Cardiac muscle cell (in vitro differentiated cells and primary cell): ENCODE measurements around the gene TCEAL9. TPM values are rescaled to one million over a fixed set of nuclear protein-coding genes. Genes with fewer than 3 reads are reported as not detected.
A peak's percentile ranks its signal among the peaks of the same experiment; 100 is the strongest.

Experiments used
- DNase-seq, 2 donors: peaks; one replicate each; pipeline versions ENCODE4 v3.0.0 to v3.0.0-alpha.2; 2010 to 2017; ENCODE audit warnings: low read depth in 1 of 2, low spot score in 1 of 2
- H3K27ac ChIP-seq: fragments of 200-600 bp; sonication (generic); 2 replicates; pipeline ENCODE4 v1.5.1; 2016
- H3K27me3 ChIP-seq: fragments of 200-600 bp; sonication (generic); 2 replicates; pipeline ENCODE4 v1.6.0; 2016; ENCODE audit warnings: control low read depth
- H3K36me3 ChIP-seq: fragments of 200-600 bp; sonication (generic); 2 replicates; pipeline ENCODE4 v1.5.1; 2016; ENCODE audit warnings: control low read depth
- H3K4me1 ChIP-seq: fragments of 200-600 bp; sonication (generic); 2 replicates; pipeline ENCODE4 v1.8.1; 2017; ENCODE audit warnings: low read depth, mild to moderate bottlenecking, mixed run types
- H3K4me3 ChIP-seq: fragments of 200-600 bp; sonication (generic); 2 replicates; pipeline ENCODE4 v1.5.1; 2016; ENCODE audit warnings: mild to moderate bottlenecking
- H3K9me3 ChIP-seq: fragments of 200-600 bp; sonication (generic); 2 replicates; pipeline ENCODE4 v1.5.1; 2017; ENCODE audit warnings: low read depth, mild to moderate bottlenecking, control low read depth
- CTCF ChIP-seq: IDR thresholded peaks from 2 replicates; pipeline ENCODE4 v1.5.1; 2012; ENCODE audit warnings: low read depth, mild to moderate bottlenecking, low read length
- polyA plus RNA-seq: library from polyadenylated mRNA; unstranded; fragments of >200 nt; fragmentation: Nextera tagmentation; extraction: Ambion mirVana; gene quantifications from 2 replicates; pipeline ENCODE4 v1.2.1, GENCODE V29; 2016
- total RNA-seq: library from RNA; depleted of rRNA; stranded (reverse); fragments of >200 nt; gene quantifications from 2 replicates; pipeline ENCODE4 v1.2.3, GENCODE V29; 2016

The TCEAL9 gene
- total and polyA plus RNA-seq, 2 experiments from 2014 or later: 171 to 422 TPM

GRCh38 chrX:103399744-103400143 lies 43.4 kb downstream of the TCEAL9 start:
- H3K36me3 ChIP-seq: no peaks in the 10 kb centered on the region
- H3K4me3 ChIP-seq: no peak overlapping the region
- peaks cover 3% of the 10 kb centered on the region for H3K4me1 ChIP-seq
- H3K27ac ChIP-seq: no peak overlapping the region
- DNase-seq: no peak
- no peak for TF ChIP-seq CTCF
- peaks cover 32% of the 10 kb centered on the region for H3K27me3 ChIP-seq
- H3K9me3 ChIP-seq: no peaks in the 10 kb centered on the region

- peaks cover 7% of the 10 kb centered on the region for H3K4me1 ChIP-seq
- H3K9me3 ChIP-seq: no peaks in the 10 kb centered on the region
- no peaks in the 10 kb centered on the region for H3K36me3 ChIP-seq
- no peak for DNase-seq
- H3K4me3 ChIP-seq: no peak overlapping the region
- no peak for TF ChIP-seq CTCF
- peaks cover 32% of the 10 kb centered on the region for H3K27me3 ChIP-seq
- no peak overlapping the region for H3K27ac ChIP-seq
These were observed 44.6 kb downstream of the TCEAL9 start for GRCh38 chrX:103400931-103401330.

- peaks cover 7% of the 10 kb centered on the region for H3K4me1 ChIP-seq
- peak overlapping the region; percentile 71 for H3K4me3 ChIP-seq
- H3K9me3 ChIP-seq: no peaks in the 10 kb centered on the region
- no peak overlapping the region for H3K27ac ChIP-seq
- peaks cover 32% of the 10 kb centered on the region for H3K27me3 ChIP-seq
- H3K36me3 ChIP-seq: no peaks in the 10 kb centered on the region
- TF ChIP-seq CTCF: no peak
- peak; percentile 84 to 93 for DNase-seq
These were observed 48.1 kb downstream of the TCEAL9 start for GRCh38 chrX:103404231-103405008.

- H3K9me3 ChIP-seq: no peaks in the 10 kb centered on the region
- no peak for DNase-seq
- H3K4me3 ChIP-seq: peak overlapping the region; percentile 71
- H3K27ac ChIP-seq: no peak overlapping the region
- TF ChIP-seq CTCF: no peak
- no peaks in the 10 kb centered on the region for H3K36me3 ChIP-seq
- peaks cover 7% of the 10 kb centered on the region for H3K4me1 ChIP-seq
- peaks cover 32% of the 10 kb centered on the region for H3K27me3 ChIP-seq
These were observed 48.7 kb downstream of the TCEAL9 start for GRCh38 chrX:103405009-103405333.

- H3K4me1 ChIP-seq: peaks cover 7% of the 10 kb centered on the region
- H3K4me3 ChIP-seq: no peak overlapping the region
These were observed 50.0 kb downstream of the TCEAL9 start for GRCh38 chrX:103406256-103406655.

More at GRCh38 chrX:103406256-103406655, 50.0 kb downstream of the TCEAL9 start:
- TF ChIP-seq CTCF: no peak
- H3K36me3 ChIP-seq: no peaks in the 10 kb centered on the region
- no peaks in the 10 kb centered on the region for H3K9me3 ChIP-seq
- DNase-seq: no peak
- no peak overlapping the region for H3K27ac ChIP-seq
- H3K27me3 ChIP-seq: peaks cover 22% of the 10 kb centered on the region
